Right lobe of liver (tissue), 4 donors: ENCODE results near the gene KRT33B.

Experiments used
- CTCF ChIP-seq, 4 donors: fragments of 200-600 bp in 3 of 4; fragments of 450-650 bp in 1 of 4; IDR thresholded peaks; one replicate each; pipeline versions ENCODE4 v1.5.1 to v1.8.0; 2016 to 2022; ENCODE audit warnings: antibody characterized with exemption in 4 of 4, mild to moderate bottlenecking in 2 of 4
- POLR2A ChIP-seq: fragments of 450-650 bp; IDR thresholded peaks from one replicate; pipeline ENCODE4 v1.6.1; 2017; ENCODE audit warnings: antibody characterized with exemption, mild to moderate bottlenecking
- donor health status: DM: no; HTN: no; CAD: no.
- donor health status: DM: no; HTN: no; CAD: no.
- donor health status: DM: no; HTN: yes; CAD: no.

GRCh38 chr17:41416479-41416878 lies 46.9 kb upstream of the KRT33B start:
- TF ChIP-seq CTCF (IDR thresholded peaks at IDR 0.05) (no peak), POLR2A (no peak)
